SJSA1 (cell line): ENCODE results near the gene TSLP. TPM values are rescaled to one million over a fixed set of nuclear protein-coding genes. Genes with fewer than 3 reads are reported as not detected.

Experiments used
- DNase-seq, 2 experiments: peaks; one replicate each; pipeline ENCODE4 v3.0.0-alpha.2; 2015 to 2020; ENCODE audit warnings: low spot score in 2 of 2, low read depth in 1 of 2
- H3K27ac ChIP-seq: fragments of 250-450 bp; sonication (Bioruptor Pico); 2 replicates; pipeline ENCODE4 v1.5.1; 2020; ENCODE audit warnings: mild to moderate bottlenecking, moderate library complexity
- H3K27me3 ChIP-seq: fragments of 250-450 bp; sonication (Bioruptor Pico); replicated peaks from 2 replicates; pipeline ENCODE4 v1.5.1; 2020; ENCODE audit warnings: mild to moderate bottlenecking, moderate library complexity
- H3K36me3 ChIP-seq: fragments of 250-450 bp; sonication (Bioruptor Pico); 2 replicates; pipeline ENCODE4 v1.5.1; 2020; ENCODE audit warnings: mild to moderate bottlenecking
- H3K4me1 ChIP-seq: fragments of 250-450 bp; sonication (Bioruptor Pico); replicated peaks from 2 replicates; pipeline ENCODE4 v1.6.1; 2021; ENCODE audit warnings: mild to moderate bottlenecking
- H3K4me3 ChIP-seq: fragments of 250-450 bp; sonication (Bioruptor Pico); 2 replicates; pipeline ENCODE4 v1.5.1; 2020; ENCODE audit warnings: mild to moderate bottlenecking
- H3K9me3 ChIP-seq: fragments of 250-450 bp; sonication (Bioruptor Pico); replicated peaks from 2 replicates; pipeline ENCODE4 v1.5.1; 2020; ENCODE audit warnings: mild to moderate bottlenecking
- total RNA-seq: library from RNA; depleted of rRNA; stranded (reverse); fragments of >200 nt; shearing (Covaris generic); gene quantifications from 2 replicates; pipeline ENCODE4 v1.2.3, GENCODE V29; 2014; rRNA removed

TSLP gene
- total RNA-seq, 1 experiment from 2014 or later, result 0.11 TPM

DNA sequence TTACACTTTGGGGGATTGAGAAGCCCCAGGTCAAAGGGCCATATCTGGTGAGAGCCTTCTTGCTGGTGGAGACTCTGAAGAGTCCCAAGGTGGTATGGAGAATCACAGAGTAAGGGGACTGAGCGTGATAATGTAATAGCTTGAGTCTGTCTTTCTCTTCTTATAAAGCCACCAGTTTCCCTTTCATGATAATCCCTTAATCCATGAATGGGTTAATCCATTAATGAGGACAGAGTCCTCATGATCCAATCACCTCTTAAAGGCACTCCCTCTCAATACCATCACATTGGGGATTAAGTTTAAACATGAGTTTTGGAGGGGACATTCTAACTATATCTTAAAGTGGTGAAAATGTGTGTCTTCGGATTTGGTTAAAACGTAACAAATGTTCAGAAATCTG, 42.2 kb downstream of the TSLP start:
- Histone ChIP-seq H3K9me3 (no peaks in the 10 kb centered on the region), H3K36me3 (peaks cover 65% of the 10 kb centered on the region), H3K27ac (no peak overlapping the region), H3K27me3 (no peaks in the 10 kb centered on the region), H3K4me1 (no peaks in the 10 kb centered on the region), H3K4me3 (no peak overlapping the region)
- DNase-seq, result no peak

DNA sequence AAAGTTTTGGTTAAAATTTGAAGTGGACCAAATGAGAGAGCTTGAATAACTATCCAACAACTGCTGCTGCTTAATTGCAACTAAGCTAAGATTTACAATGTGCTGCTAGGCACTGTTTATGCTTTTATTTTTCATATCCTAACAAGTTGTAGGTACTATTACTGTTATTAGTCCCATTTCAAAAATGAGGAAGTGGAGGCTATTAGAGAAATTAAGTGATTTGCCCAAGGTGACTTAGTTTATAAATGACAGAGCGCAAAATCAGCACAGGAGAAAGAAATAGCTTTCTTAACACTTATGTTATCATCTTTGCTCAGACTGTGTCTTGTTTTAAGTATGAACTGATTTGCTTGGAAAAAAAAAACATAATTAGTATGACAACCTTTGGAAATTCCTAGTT, 43.7 kb downstream of the TSLP start:
- H3K27ac ChIP-seq, result no peak overlapping the region
- H3K27me3 ChIP-seq, result no peaks in the 10 kb centered on the region
- peaks cover 59% of the 10 kb centered on the region for H3K36me3 ChIP-seq
- H3K4me3 ChIP-seq, result no peak overlapping the region
- H3K4me1 ChIP-seq, result no peaks in the 10 kb centered on the region
- no peak for DNase-seq
- no peaks in the 10 kb centered on the region for H3K9me3 ChIP-seq

GRCh38 chr5:111116550-111116949, 45.0 kb downstream of the TSLP start:
- no peak overlapping the region for H3K4me3 ChIP-seq
- H3K27ac ChIP-seq, result no peak overlapping the region
- H3K36me3 ChIP-seq, result peaks cover 59% of the 10 kb centered on the region
- H3K4me1 ChIP-seq, result no peaks in the 10 kb centered on the region
- no peaks in the 10 kb centered on the region for H3K27me3 ChIP-seq
- no peaks in the 10 kb centered on the region for H3K9me3 ChIP-seq
- DNase-seq, result no peak

GRCh38 chr5:111117136-111117535, 45.6 kb downstream of the TSLP start:
- Histone ChIP-seq H3K4me3 (no peak overlapping the region), H3K4me1 (no peaks in the 10 kb centered on the region), H3K9me3 (no peaks in the 10 kb centered on the region), H3K27ac (no peak overlapping the region), H3K36me3 (peaks cover 59% of the 10 kb centered on the region), H3K27me3 (no peaks in the 10 kb centered on the region)
- DNase-seq, result no peak

DNA sequence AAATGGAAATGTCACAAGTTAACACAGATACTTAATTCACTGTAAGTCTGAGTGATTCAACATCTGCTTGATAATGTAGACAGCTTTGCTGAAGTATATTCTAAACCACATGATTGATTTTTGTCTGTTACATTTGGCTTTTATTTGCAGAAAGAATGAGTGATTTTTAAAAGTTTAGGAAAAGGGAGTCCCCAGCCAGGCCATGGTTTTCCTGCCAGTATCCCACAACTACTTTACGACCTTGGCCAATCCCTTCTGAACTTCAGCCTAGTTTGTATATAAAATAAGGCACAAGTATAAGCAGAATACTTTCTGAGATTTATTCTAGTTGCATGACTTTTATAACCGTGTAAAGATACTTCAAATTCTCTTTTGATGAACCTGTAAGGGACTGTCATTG, 47.7 kb downstream of the TSLP start:
- Histone ChIP-seq H3K4me1 (no peaks in the 10 kb centered on the region), H3K9me3 (no peaks in the 10 kb centered on the region), H3K27ac (no peak overlapping the region), H3K36me3 (peaks cover 61% of the 10 kb centered on the region), H3K4me3 (no peak overlapping the region), H3K27me3 (no peaks in the 10 kb centered on the region)
- DNase-seq, result no peak

- no peaks in the 10 kb centered on the region for H3K9me3 ChIP-seq
- no peak overlapping the region for H3K4me3 ChIP-seq
- peaks cover 58% of the 10 kb centered on the region for H3K36me3 ChIP-seq
- DNase-seq, result no peak
- H3K27me3 ChIP-seq, result no peaks in the 10 kb centered on the region
- no peak overlapping the region for H3K27ac ChIP-seq
- H3K4me1 ChIP-seq, result no peaks in the 10 kb centered on the region
These were observed 48.3 kb downstream of the TSLP start for GRCh38 chr5:111119856-111120255.

DNA sequence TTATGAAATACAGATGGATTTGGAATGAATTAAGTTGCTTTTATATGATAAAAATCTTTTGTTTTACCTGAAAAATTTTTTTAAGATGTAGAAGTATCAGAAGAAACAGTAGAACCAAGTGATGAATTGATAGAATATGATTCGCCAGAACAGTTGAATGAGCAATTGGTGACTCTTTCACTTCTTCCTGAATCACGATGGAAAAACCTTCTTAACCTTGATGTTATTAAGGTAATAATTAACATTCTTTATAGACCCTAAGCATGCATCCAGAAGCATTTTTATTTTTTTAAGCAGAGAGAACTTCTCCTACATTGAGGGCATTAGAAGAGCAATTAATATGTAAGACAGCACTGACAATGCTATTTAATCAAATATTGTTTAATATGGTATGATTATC, 49.4 kb downstream of the TSLP start:
- Histone ChIP-seq H3K27me3 (no peaks in the 10 kb centered on the region), H3K9me3 (no peaks in the 10 kb centered on the region), H3K4me1 (no peaks in the 10 kb centered on the region), H3K27ac (no peak overlapping the region), H3K4me3 (no peak overlapping the region), H3K36me3 (peaks cover 65% of the 10 kb centered on the region)
- DNase-seq, result no peak

DNA sequence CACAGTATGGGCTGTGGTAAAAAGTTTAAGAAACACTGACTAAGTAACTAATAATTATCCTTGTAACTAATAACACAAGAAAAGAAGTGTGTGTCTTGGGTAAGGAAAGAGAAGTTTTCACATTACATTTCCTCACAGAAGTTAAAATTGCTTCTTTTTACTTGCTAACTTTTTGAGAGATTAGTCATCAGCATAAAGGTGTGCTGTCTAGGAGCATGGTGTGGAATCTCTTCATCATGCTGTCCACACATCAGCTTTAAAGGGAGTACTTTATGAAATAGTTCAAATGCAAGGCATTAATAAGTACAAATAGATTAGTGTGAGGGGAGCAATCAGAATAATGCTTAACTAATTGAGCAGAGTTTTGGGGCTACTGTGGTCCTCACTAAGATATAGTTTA, 50.4 kb downstream of the TSLP start:
- Histone ChIP-seq H3K4me1 (no peaks in the 10 kb centered on the region), H3K27me3 (no peaks in the 10 kb centered on the region), H3K4me3 (no peak overlapping the region), H3K9me3 (no peaks in the 10 kb centered on the region), H3K27ac (no peak overlapping the region), H3K36me3 (peaks cover 75% of the 10 kb centered on the region)
- DNase-seq, result no peak

DNA sequence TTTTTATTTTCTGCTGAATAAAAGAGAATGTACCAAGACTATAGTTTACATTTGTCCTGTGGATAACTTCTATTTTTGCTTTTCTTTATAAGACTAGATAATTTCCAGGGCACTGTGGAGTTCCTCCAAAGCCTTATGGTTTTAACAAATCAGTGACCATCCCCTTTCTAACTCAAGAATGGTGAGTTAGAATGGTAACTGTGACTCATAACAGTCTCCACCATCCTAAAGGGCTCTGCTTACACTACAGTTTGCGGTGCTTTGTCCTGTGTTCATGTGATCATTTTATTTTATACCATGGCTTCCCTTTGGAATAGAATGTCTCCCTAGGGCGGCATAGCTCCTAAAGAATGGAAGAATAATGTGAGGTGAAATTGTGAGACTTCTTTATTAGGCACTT, 50.9 kb downstream of the TSLP start:
- Histone ChIP-seq H3K9me3 (no peaks in the 10 kb centered on the region), H3K27me3 (no peaks in the 10 kb centered on the region), H3K27ac (no peak overlapping the region), H3K4me1 (peaks cover 2% of the 10 kb centered on the region; the same call in 1 of the 2 replicates), H3K4me3 (no peak overlapping the region), H3K36me3 (peaks cover 80% of the 10 kb centered on the region)
- DNase-seq, result no peak

- no peak for DNase-seq
- no peak overlapping the region for H3K4me3 ChIP-seq
- H3K4me1 ChIP-seq, result peaks cover 7% of the 10 kb centered on the region
- H3K9me3 ChIP-seq, result no peaks in the 10 kb centered on the region
- H3K27me3 ChIP-seq, result no peaks in the 10 kb centered on the region
- H3K27ac ChIP-seq, result no peak overlapping the region
- peaks cover 62% of the 10 kb centered on the region for H3K36me3 ChIP-seq
These were observed 53.3 kb downstream of the TSLP start for GRCh38 chr5:111124793-111125192.

- no peaks in the 10 kb centered on the region for H3K9me3 ChIP-seq
- peaks cover 45% of the 10 kb centered on the region for H3K36me3 ChIP-seq
- no peak for DNase-seq
- no peaks in the 10 kb centered on the region for H3K27me3 ChIP-seq
- H3K27ac ChIP-seq, result no peak overlapping the region
- no peak overlapping the region for H3K4me3 ChIP-seq
- peaks cover 23% of the 10 kb centered on the region for H3K4me1 ChIP-seq
These were observed 55.4 kb downstream of the TSLP start for GRCh38 chr5:111126896-111127295.

Other genes with a start within 250 kb of the TSLP start
- gene WDR36, start 20.6 kb downstream of the TSLP start, total RNA-seq, result 26.4 and 54.9 TPM in 2 replicates
- 2.7 and 3.6 TPM in 2 replicates for gene CAMK4, start 152.7 kb downstream of the TSLP start, total RNA-seq